GM04504 (cell line): ENCODE data around the gene LTBP4.
A peak's percentile ranks its signal among the peaks of the same experiment; 100 is the strongest.

ENCODE experiments used
- DNase-seq: peaks from one replicate; pipeline ENCODE4 v3.0.0-alpha.2; 2012; ENCODE audit warnings: low read depth

The LTBP4 gene

DNA sequence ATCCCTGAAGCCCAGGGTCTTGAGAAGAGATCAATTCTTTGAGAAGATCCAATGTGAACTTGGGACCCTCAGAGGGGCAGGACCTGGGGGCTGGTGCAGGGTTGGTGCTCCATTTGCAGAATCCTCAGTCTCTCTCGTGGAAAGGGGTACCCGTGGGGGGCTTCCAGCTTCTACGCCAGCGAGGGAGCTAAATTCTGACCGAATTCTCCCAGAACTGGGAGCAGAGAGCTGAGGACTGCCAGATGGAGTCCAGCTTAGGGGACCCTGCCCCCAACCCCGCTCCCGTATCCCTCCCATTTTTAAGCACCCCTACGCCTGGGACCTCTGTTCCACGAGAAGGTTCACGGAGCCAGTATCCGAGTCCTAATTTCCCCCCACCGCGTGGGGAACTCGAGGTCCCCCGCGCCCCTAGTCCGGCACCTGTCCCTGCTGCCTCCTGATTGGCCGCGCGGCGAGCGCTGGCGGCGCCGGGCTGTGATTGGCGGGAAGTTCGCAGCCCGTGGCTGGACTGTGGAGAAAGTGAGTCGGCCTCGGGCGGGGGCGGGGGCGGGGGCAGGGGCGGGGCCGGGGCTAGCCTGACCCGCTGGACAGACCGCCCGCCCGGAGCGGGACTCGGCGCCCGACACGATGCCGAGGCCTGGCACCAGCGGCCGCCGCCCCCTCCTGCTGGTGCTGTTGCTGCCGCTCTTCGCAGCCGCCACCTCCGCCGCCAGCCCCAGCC, 4.4 kb upstream of the LTBP4 start:
- no peak for DNase-seq

DNA sequence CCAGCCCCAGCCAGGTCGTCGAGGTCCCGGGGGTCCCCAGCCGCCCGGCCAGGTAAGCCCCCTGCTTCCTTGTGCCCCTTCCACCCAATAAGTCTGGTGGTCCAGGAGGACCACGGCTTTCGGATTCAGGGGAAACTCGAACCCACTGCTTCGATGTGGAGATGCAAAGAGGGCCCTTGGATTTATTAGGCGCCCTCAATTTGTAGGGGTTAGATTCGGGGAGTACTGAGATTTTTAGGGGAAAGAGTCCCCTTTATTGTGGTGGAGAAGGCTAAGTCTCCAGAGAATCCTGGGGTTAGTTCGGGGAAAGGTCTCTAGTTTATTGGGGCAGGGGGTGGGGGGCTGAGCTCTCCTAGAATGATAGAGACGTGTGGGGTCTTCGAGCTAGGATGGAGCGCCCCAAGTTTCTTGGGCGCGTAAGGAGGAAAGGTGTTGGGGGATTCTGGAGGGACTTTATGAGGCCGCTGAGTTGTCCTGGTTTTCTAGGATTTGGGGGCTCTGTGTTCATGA, 3.8 kb upstream of the LTBP4 start:
- no peak for DNase-seq

DNA sequence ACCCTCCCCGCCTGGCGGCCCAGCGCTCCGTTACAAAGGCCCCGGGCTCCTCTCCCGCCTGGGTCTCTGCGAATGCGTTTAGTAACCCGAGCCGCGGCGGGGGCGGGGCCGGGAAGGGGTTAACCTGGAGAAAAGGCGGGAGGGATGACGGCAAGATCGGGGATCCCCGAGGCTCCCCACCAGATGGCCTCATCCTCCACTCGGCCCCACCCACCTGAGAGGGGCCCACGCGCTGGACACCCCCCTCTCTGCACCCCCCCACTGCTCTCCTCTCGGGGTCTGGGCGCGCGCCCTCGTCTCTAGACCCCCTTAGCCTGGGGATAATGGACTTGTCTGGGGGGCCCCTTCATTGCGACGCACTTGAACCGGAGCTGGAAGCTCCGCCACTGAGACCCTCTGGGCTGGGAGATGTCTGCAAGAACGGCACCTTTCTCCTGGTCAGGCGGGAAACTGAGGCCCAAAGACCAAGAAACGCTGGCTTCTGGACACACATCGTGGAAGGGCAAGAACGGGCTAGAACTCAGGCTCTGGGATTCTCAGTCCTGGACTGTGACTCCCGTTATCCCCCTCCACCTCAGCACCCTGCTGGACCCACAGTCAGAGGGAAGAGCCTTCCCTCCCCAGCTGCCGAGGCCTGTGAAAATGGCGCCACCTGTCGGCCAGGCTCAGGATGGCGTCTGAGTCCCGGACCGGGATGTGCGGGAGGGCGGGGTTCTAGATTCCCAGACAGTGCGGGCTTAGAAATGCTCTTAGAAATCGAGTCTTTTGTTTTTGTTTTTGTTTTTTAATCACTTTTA, 2.9 kb upstream of the LTBP4 start:
- peak; percentile 48 for DNase-seq

DNA sequence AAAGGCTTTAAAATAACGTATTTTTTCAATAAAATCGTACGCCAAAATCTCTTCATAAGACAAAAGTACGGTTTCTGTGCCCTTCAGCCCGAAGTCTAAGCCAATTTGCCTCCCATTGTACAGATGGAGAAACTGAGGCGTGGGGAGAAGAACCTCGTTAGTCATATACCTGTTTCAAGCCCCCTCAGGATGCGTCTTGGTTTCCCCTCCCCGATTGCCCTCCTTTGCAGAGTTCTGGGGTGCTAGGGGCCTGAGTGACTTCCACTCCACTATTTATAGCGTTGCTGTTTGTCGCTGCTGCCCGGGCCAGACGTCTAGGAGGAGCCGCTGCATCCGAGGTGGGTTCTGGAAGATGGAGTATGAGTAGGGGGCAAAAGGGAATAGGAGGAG, 2.3 kb upstream of the LTBP4 start:
- DNase-seq = no peak

DNA sequence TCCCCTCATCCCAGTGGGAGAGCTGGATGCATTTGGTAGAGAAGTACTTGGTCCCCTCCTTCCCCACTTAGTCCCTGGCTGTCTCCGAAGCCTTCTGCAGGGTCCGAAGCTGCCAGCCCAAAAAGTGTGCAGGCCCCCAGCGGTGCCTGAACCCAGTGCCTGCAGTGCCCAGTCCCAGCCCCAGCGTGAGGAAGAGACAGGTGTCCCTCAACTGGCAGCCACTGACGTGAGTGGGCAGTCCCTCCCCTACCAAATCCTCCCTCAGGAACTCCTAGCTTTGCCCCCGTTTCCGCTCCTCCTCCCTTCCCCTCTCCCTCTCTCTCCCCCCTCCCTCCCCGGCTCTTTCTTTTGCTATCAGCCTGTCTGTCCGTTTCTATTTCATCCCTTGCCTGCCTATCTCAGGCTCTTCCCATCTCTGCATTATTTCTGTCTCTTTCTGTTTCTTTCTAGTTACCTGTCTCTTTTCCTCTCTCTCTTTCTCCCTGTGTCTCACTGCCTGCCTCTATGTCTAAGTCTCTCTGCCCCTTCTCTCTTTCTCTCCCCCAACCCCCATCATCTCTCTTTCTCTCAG, 1.8 kb upstream of the LTBP4 start:
- no peak for DNase-seq

DNA sequence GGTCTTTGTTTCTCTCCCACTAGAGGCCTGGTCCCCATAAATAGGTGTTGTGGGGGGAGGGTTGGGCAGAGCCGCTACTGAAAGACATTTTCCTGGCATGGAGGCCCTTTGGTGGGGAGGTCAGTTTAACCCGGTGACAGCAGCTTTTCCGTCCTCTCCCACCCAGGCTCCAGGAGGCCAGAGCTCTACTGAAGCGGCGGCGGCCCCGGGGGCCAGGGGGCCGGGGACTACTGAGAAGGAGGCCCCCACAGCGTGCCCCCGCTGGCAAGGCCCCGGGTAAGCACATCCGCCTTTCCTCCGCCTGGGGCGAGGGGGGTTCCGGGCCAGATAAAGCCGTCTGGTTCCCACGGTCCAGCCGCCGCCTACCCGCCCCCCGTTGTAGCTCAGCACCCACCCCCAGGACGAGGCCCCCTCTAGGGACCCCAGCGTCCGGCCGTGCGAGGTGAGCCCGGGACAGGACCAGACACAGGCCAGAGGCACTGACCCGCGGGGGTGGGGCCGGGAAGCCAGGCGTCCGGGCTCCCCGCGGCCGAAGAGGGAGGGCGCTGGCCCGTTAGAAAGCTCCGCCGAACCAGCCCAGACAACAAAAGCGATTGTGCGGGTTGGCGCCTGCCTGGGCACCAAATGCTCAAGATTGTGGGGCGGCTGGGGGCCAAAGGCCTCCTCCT, 1.1 kb upstream of the LTBP4 start:
- DNase-seq = no peak

DNA sequence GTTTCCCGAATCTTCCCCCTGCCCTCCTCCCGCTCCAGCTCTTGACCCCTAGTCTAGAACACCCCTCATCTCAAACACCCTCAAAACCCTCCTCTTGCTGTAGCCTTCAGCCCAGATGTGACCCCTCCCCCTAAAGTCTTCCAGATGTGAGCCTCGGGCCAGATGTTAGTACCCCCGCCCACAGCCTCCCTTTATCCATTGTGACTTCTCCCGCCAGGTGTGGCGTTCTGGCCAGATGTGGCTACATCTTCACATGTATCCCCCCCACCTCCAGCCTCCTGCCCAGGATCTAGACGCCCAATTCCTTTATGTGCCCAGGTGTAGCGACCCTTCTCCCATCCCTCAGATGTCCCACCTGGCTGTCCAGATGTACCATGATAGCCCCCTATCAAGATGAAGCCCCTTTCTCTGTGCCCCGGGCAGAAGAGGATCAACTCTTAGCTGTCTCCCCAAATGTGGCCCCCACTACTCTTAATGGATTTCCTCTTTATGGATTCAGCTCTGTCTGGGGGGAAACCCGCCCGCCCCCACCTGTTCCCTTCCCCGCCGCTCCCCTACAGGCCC, 517 bp upstream of the LTBP4 start:
- no peak for DNase-seq

DNA sequence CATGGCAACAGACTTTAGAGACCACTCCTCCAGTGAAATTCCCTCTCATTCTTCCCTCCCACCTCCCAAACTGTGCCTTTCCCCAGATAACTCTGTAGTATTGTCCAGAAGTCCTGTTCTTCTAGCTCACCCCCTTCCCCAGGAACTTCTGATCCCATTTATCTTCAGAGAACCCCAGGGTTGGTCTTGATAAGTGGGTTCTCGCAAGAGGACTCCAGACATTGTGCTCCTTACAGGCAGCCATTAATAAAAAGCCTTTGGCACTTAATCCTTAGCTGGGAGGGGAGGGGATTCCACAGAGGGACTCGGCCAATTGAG, 1.9 kb downstream of the LTBP4 start:
- no peak for DNase-seq

DNA sequence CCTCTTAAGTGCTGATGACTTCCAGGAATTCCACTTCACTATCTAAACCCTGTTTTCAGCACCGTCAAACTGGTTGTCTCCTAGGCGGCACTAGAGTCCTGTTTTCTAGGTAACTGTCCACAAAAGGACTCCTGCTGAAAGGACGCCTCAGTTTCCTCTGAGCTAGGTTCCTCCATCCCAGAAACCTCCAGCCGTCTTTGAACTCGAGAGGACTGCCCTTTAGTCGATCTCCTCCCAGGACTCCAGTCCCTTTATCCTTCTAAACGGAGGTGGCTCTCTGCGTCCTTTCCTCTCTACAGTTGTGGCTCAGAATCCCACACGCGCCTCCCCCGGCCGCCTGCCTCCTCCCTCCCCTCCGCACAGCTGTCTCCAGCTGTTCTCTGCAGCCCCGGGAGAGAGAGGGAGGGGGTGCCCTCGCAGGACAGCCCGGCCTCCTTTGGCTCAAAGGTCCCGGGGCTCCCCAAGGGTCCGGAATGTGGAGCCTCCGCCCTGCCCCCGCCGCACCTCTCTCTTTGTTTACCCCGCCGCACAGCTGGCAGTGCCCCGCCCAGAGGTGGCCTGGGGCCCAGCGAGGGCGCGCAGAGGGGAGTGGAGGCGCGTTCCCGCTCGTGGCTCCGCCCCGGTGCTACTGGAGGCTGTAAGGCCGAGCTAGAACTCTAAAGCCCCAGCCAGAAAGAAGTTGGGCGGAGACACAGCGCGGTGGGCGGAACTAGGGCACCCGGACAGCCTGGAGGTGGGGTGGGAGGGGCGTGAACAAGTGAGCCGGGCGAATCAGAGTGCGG, 2.4 kb downstream of the LTBP4 start:
- peak; percentile 76 for DNase-seq

DNA sequence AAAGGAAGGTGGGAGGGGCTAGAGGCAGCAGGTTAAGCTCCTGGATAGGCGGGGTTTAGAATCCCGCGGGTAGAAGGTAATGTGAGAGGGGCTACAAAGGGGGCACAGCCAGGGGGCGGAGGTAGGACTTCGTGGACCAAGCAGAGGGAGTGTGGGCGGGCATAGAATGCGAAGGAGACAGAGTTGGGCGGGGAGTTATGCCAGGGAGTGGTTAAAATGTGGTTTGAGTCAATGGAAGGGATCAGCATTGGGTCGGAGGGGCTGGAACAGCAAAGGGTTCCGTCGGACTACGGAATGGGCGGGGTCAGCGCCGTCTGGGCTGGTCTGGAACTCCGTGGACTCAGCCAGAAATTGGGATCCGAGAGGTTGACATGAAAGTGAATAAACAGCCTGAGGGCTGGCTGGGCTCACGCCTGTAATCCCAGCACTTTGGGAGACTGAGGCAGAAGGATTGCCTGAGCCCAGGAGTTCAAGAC, 3.0 kb downstream of the LTBP4 start:
- no peak for DNase-seq

DNA sequence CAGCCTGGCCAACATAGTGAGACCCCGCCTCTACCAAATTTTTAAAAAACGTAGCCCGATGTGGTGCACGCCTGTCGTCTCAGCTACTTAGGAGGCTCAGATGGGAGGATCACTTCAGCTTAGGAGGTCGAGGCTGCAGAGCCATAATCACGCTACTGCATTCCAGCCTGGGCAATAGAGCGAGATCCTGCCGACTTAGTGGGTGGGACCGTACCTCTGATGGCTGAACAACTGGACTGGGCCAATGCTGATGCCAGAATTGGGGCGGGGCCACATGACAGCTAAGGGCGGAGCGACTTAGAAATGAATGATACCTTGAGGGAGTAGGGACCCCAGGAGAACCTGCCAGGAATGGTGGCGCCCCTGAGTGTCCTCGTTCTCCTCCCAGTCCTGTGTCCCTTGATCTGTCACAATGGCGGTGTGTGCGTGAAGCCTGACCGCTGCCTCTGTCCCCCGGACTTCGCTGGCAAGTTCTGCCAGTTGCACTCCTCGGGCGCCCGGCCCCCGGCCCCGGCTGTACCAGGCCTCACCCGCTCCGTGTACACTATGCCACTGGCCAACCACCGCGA, 3.6 kb downstream of the LTBP4 start:
- DNase-seq = no peak

DNA sequence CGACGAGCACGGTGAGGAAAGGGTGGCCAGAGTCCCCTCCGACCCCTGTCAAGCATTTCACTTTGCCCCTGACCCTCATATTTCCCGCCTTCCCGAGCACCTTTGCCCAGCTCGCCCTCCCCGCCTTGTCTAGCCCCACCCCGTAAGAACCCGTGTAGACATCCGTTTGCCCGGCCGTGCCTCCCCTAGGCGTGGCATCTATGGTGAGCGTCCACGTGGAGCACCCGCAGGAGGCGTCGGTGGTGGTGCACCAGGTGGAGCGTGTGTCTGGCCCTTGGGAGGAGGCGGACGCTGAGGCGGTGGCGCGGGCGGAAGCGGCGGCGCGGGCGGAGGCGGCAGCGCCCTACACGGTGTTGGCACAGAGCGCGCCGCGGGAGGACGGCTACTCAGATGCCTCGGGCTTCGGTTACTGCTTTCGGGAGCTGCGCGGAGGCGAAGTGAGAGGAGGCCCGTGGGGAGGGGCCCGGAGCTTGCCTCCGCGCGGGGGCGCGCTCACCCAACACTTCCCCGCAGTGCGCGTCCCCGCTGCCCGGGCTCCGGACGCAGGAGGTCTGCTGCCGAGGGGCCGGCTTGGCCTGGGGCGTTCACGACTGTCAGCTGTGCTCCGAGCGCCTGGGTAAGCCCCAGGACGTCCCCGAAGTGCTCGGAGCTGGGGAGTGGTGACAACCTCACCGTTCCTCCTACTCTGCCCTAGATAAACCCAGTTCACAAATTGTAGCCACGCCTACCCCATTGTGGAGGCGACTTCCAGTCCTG, 4.2 kb downstream of the LTBP4 start:
- DNase-seq = no peak

DNA sequence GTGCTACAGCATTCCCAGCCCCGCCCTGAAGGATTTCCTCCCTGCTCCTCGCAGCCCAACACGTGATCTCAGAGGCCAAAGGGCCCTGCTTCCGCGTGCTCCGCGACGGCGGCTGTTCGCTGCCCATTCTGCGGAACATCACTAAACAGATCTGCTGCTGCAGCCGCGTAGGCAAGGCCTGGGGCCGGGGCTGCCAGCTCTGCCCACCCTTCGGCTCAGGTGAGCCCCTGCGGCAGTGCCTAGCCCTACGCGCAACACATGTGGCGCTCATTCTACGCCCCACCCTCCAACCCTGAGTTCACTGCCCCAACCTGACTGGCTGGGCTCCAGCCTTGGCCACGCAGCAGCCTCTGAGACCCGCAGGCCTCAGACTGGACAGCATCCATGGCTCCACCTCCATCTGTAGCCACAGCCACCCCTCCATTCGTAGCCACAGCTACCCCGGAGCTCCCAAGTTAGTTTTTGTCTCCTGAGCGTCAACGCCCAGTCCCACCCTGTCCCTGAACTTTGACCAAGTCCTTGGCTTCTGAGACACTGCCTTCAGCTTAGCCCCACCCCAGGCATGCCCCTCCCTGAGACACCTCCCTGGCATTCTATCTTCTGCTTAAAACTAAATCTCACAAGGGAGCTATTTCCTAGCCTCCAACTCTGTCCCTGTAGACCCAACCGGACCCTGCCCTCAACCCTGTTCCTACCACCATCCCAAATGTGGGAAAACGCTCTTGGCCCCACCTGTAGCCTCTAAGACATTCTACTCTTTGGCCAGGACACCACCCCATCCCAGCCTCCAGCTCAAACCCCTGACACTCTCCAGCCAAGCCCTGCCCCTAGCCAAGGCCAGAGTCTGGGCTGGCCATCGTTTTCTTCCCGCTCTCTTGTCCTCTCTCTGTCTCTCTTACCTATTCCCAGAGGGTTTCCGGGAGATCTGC, 6.4 kb downstream of the LTBP4 start:
- DNase-seq = no peak

DNA sequence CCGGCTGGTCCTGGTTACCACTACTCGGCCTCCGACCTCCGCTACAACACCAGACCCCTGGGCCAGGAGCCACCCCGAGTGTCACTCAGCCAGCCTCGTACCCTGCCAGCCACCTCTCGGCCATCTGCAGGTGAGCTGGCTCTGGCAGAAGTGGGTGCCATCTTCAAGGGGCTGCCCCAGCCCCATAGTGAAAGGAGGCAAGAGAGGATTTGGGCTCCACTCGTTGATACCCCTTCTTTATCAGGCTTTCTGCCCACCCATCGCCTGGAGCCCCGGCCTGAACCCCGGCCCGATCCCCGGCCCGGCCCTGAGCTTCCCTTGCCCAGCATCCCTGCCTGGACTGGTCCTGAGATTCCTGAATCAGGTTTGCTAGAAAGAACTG, 7.1 kb downstream of the LTBP4 start:
- no peak for DNase-seq

DNA sequence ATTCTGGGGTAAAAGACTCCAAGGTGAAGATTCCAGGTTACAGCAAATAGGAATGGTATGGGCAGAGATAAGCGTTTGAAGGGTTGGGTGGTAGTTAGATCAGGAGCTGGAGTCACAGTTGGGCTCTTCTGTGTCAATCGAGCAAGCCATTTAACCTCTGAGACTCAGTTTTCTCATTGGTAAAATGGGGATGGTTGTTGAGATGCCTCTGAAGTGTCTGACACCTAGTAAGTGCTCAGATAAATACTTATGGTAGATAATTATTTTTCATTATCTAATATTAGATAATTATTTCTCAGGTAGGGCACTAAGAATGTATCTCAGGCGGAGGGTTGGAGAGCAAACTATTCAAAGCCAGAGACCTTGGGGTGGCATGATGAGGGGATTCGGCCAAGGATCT, 7.8 kb downstream of the LTBP4 start:
- no peak for DNase-seq

DNA sequence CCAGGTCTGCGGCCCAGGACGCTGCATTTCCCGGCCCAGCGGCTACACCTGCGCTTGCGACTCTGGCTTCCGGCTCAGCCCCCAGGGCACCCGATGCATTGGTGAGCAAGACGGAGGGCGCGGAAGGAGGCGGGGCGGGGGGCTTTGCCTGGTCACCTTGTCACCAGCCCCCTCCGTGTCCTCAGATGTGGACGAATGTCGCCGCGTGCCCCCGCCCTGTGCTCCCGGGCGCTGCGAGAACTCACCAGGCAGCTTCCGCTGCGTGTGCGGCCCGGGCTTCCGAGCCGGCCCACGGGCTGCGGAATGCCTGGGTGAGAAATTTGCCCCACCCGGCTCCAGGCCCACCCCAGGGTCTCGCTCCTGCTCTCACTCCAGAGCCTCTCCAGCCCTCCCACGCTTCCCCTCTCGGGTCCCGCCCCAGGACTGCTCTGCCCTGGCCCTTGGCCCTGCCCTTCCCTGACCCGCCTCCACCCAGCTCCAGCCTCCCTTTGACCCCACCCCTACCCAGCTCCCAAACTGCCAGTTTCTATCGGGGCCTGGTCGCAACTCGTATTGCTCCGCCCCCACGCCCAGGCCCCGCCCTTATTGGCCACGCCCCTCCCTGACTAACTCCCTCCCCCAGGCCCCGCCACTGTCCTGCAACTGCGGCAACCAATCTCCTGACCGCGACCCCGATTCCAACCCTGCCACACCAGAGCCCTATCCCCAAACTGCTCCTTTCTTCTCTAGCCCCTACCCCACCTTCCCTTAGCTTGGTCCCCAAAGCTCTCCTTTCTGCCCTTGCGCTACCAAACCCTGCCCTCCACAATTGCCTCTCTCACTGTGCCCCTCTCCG, 8.6 kb downstream of the LTBP4 start:
- DNase-seq = peak; percentile 60

DNA sequence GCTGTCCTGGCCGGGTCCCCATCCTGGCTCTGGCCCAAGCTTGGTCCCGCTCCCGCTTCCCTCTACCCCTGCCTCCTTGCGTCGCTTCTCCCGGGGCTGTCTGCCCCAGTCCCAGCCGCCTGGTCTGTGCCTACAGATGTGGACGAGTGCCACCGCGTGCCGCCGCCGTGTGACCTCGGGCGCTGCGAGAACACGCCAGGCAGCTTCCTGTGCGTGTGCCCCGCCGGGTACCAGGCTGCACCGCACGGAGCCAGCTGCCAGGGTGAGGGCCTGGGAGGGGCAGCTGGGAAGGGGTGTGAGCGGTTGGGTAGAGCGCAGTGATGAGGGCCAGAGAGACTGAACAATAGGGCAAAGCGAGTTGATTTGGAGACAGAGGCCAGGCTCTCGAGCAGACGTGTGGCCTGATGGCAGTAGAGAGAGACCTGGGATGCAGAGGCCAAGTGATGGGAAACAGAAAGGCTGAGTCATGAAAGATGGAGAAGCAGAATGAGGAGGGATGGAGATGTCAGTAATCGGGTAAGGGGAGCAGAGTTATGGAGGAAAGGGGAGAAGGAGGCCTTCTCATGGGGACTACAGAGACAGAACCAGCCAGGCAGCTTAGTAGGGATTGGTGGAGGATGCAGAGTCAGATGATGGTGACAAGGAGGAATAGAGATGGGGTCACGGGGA, 9.4 kb downstream of the LTBP4 start:
- DNase-seq = no peak

DNA sequence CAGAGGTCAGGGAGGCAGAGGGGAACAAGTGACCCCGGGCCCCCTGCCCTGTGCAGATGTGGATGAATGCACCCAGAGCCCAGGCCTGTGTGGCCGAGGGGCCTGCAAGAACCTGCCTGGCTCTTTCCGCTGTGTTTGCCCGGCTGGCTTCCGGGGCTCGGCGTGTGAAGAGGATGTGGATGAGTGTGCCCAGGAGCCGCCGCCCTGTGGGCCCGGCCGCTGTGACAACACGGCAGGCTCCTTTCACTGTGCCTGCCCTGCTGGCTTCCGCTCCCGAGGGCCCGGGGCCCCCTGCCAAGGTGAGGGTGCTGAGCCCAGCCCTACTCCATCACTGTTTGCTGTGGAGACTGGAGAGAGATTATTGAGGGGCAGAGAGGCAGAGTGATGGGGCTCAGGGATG, 9.9 kb downstream of the LTBP4 start:
- DNase-seq = no peak
